ENCODE data around the gene LCAT.

DNA sequence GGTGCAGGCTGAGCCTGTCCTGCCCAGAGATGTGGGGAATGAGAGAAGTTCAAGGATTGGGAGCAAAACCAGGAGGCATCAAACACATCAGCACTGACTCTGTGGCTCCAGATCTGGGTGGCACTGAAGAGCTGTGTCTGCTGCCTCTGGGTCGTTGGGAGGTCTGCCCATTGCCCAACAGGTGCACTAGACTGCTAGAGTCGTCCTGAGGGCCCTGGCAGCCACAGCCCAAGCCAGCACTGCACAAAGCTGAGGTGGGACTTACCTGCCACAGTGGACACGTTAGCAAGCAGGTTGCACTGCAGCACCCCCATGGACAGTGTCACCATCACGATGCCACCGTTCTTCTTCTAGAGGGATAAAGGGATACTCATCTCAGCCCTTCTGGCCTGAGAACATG, 33.1 kb upstream of the LCAT start:
- TF ChIP-seq POLR2A (IDR thresholded peaks at IDR 0.05), result no peak
- TF ChIP-seq, protein P1, sequence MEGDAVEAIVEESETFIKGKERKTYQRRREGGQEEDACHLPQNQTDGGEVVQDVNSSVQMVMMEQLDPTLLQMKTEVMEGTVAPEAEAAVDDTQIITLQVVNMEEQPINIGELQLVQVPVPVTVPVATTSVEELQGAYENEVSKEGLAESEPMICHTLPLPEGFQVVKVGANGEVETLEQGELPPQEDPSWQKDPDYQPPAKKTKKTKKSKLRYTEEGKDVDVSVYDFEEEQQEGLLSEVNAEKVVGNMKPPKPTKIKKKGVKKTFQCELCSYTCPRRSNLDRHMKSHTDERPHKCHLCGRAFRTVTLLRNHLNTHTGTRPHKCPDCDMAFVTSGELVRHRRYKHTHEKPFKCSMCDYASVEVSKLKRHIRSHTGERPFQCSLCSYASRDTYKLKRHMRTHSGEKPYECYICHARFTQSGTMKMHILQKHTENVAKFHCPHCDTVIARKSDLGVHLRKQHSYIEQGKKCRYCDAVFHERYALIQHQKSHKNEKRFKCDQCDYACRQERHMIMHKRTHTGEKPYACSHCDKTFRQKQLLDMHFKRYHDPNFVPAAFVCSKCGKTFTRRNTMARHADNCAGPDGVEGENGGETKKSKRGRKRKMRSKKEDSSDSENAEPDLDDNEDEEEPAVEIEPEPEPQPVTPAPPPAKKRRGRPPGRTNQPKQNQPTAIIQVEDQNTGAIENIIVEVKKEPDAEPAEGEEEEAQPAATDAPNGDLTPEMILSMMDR (IDR thresholded peaks at IDR 0.05), result no peak
